ENCODE results near the gene RGS16. TPM values are rescaled to one million over a fixed set of nuclear protein-coding genes. Genes with fewer than 3 reads are reported as not detected.

Gene RGS16
- total RNA-seq, 1 donor from 2014 or later: 8.1 TPM

DNA sequence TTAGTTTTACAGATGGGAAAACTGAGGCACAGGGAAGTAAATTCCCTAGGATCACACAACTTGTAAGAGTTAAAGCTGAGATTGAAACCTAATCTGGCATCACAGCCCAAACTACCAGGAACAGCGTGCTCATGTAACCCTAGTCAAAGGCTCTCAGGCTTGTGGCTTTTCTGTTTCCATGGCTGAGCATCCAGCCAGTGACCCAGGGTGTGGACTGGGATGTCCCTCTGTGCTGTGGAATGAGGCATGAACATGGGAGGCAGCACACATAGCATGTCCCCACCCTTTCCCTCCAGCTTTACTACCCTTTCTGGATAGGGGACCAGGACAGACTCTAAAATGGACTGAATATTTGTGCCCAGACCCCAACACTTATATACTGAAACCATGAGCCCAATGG is 35.1 kb upstream of the RGS16 start:
- H3K9me3 ChIP-seq: no peaks in the 10 kb centered on the region
- intact Hi-C loops (cut with DNase I): no loop called here
- no peaks in the 10 kb centered on the region for H3K27me3 ChIP-seq
- H3K36me3 ChIP-seq: no peaks in the 10 kb centered on the region
- no peak for DNase-seq (ENCODE audit: low spot score in 2 of 2)
- H3K27ac ChIP-seq: no peak overlapping the region
- no peaks in the 10 kb centered on the region for H3K4me1 ChIP-seq
- H3K4me3 ChIP-seq: no peak overlapping the region
- TF ChIP-seq CTCF (IDR thresholded peaks at IDR 0.05): no peak

GRCh38 chr1:182637769-182638168 is 33.6 kb upstream of the RGS16 start:
- no peak overlapping the region for H3K27ac ChIP-seq
- no peaks in the 10 kb centered on the region for H3K36me3 ChIP-seq
- no peak for TF ChIP-seq CTCF (IDR thresholded peaks at IDR 0.05)
- H3K27me3 ChIP-seq: no peaks in the 10 kb centered on the region
- no peak overlapping the region for H3K4me3 ChIP-seq
- no peaks in the 10 kb centered on the region for H3K4me1 ChIP-seq
- no peaks in the 10 kb centered on the region for H3K9me3 ChIP-seq
- intact Hi-C loops (cut with DNase I): no loop called here
- DNase-seq (ENCODE audit: low spot score in 2 of 2): no peak

GRCh38 chr1:182635871-182636270 is 31.7 kb upstream of the RGS16 start:
- TF ChIP-seq CTCF (IDR thresholded peaks at IDR 0.05): no peak
- Histone ChIP-seq H3K27ac (no peak overlapping the region), H3K4me1 (no peaks in the 10 kb centered on the region), H3K27me3 (no peaks in the 10 kb centered on the region), H3K36me3 (no peaks in the 10 kb centered on the region), H3K4me3 (no peak overlapping the region), H3K9me3 (no peaks in the 10 kb centered on the region)
- no peak for DNase-seq (ENCODE audit: low spot score in 2 of 2)
- intact Hi-C loops (cut with DNase I): no loop called here

DNA sequence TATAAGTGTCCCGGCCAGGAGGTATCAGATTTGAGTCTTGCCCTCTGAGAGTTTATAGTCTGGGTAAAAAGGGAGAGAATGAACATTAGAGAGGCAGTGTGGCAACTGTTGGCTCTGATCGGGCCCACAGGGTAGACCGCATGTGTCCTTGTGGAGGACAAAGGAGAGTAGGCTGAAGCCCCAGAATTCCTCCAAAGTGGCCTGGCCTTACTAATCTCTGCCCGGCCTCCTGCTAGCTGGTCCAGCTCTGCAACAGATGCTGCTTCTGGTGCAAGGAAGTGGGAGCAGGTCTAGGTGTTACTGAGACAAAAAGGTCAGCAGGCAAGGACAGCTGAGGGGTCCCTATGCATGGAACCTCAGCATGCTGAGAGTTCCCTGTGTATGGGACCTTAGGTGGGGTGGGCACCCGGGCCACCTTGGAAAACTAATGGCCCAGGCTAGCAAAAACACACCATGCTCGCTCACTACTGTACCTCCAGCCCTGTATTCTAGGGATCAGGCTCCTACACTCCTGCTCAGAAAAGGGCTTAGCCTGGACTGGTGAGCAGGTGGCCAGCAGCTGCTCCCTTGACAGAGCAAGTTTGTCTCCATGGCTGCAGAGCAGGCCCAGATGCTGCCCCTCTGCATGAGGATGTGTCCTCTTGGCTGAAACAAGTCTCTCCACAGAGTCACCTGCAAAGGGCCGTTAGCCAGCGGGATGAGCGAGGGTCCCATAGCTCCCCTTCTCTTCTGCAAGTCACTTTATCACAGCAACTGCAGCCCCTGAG is 30.3 kb upstream of the RGS16 start:
- intact Hi-C loops (cut with DNase I): no loop called here

DNA sequence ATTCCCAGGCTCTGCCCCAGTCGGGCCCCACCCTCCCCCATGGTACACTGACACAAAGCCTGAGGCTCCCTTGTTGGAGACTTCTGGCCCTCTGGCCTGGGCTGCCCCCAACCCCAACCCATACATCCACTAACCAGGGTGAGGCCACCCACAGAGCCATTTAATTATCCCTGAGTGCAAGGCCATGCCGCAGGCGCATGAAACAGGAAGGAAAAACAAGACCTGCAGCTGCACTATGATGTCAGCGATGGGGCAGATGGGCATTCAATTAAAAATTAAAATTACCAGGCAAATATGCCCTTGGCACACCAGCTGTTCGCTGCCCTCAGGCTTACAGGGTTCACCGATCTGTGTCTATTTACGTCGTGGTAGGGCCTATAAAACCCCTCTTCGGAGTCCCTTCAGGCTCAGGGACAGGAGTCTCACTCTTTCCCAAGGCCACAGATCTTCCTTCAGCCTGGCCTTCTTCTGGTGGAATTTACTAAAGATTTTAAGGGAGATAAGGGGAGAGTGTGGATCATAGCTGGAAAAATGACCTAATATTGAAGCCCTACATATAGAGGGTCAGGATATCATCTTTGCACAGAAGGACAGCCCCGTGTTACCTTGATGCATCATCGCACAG is 29.6 kb upstream of the RGS16 start:
- H3K4me1 ChIP-seq: no peaks in the 10 kb centered on the region
- no peak for DNase-seq (ENCODE audit: low spot score in 2 of 2)
- H3K36me3 ChIP-seq: no peaks in the 10 kb centered on the region
- no peak for TF ChIP-seq CTCF (IDR thresholded peaks at IDR 0.05)
- no peak overlapping the region for H3K27ac ChIP-seq
- H3K9me3 ChIP-seq: no peaks in the 10 kb centered on the region
- H3K27me3 ChIP-seq: no peaks in the 10 kb centered on the region
- intact Hi-C loops (cut with DNase I): no loop called here
- H3K4me3 ChIP-seq: no peak overlapping the region

More for the DNA sequence above, 30.3 kb upstream of the RGS16 start:
- no peaks in the 10 kb centered on the region for H3K4me1 ChIP-seq
- H3K9me3 ChIP-seq: no peaks in the 10 kb centered on the region
- no peaks in the 10 kb centered on the region for H3K36me3 ChIP-seq
- H3K27ac ChIP-seq: no peak overlapping the region
- no peaks in the 10 kb centered on the region for H3K27me3 ChIP-seq
- TF ChIP-seq CTCF (IDR thresholded peaks at IDR 0.05): no peak
- no peak overlapping the region for H3K4me3 ChIP-seq
- no peak for DNase-seq (ENCODE audit: low spot score in 2 of 2)
